Neutrophil (primary cell): ENCODE results near the gene ZGRF1.

Source experiments
- H3K27ac ChIP-seq: fragments of 200-600 bp; sonication (generic); 2 replicates; pipeline ENCODE4 v1.5.1; 2016; ENCODE audit warnings: mild to moderate bottlenecking, moderate library complexity
- H3K27me3 ChIP-seq: fragments of 200-600 bp; sonication (generic); 2 replicates; pipeline ENCODE4 v1.6.0; 2016; ENCODE audit warnings: mild to moderate bottlenecking
- H3K36me3 ChIP-seq: fragments of 200-600 bp; sonication (generic); 2 replicates; pipeline ENCODE4 v1.5.1; 2017
- H3K4me1 ChIP-seq, 2 experiments: fragments of 200-600 bp in 1 of 2; sonication (generic) in 1 of 2; 1 replicate in 1 of 2; 2 replicates in 1 of 2; pipeline versions ENCODE4 v1.5.1 to v1.6.1; 2013 to 2016; ENCODE audit warnings: low read depth in 1 of 2, low read length in 1 of 2, mild to moderate bottlenecking in 1 of 2, moderate library complexity in 1 of 2; ENCODE audit not compliant: control insufficient read depth in 1 of 2, insufficient read depth in 1 of 2
- H3K4me3 ChIP-seq, 2 experiments: fragments of 200-600 bp in 1 of 2; sonication (generic) in 1 of 2; 1 replicate in 1 of 2; 2 replicates in 1 of 2; pipeline ENCODE4 v1.5.1; 2013 to 2016; ENCODE audit warnings: low read depth in 1 of 2, low read length in 1 of 2, mild to moderate bottlenecking in 1 of 2, moderate library complexity in 1 of 2
- H3K9me3 ChIP-seq: fragments of 200-600 bp; sonication (generic); 2 replicates; pipeline ENCODE4 v1.5.1; 2016
- TF ChIP-seq, protein P1 (sequence below): fragments of 200-600 bp; sonication (generic); IDR thresholded peaks from 2 replicates; pipeline ENCODE4 v1.5.1; 2016; ENCODE audit warnings: antibody characterized with exemption

The ZGRF1 gene

DNA sequence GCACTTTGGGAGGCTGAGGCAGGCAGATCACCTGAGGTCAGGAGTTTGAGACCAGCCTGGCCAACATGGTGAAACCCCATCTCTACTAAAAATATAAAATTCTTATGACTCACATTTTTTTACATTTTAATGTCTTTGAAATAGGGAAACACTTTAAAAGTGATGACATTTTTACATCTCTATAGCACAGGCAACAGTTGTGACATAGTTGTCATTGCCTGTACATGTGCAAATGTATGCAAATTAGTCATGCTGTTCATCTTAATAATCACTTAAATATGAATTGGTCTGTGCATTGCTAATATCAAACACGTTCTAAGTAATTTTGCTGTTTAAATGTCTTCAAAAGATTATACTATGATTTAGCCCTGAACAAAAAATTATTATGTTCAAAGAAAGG lies 41.7 kb downstream of the ZGRF1 start:
- H3K27me3 ChIP-seq = no peaks in the 10 kb centered on the region
- H3K36me3 ChIP-seq = no peaks in the 10 kb centered on the region
- no peaks in the 10 kb centered on the region for H3K4me1 ChIP-seq
- H3K4me3 ChIP-seq = no peak overlapping the region
- H3K9me3 ChIP-seq = no peaks in the 10 kb centered on the region
- H3K27ac ChIP-seq = no peak overlapping the region
- TF ChIP-seq, protein P1, sequence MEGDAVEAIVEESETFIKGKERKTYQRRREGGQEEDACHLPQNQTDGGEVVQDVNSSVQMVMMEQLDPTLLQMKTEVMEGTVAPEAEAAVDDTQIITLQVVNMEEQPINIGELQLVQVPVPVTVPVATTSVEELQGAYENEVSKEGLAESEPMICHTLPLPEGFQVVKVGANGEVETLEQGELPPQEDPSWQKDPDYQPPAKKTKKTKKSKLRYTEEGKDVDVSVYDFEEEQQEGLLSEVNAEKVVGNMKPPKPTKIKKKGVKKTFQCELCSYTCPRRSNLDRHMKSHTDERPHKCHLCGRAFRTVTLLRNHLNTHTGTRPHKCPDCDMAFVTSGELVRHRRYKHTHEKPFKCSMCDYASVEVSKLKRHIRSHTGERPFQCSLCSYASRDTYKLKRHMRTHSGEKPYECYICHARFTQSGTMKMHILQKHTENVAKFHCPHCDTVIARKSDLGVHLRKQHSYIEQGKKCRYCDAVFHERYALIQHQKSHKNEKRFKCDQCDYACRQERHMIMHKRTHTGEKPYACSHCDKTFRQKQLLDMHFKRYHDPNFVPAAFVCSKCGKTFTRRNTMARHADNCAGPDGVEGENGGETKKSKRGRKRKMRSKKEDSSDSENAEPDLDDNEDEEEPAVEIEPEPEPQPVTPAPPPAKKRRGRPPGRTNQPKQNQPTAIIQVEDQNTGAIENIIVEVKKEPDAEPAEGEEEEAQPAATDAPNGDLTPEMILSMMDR = no peak

DNA sequence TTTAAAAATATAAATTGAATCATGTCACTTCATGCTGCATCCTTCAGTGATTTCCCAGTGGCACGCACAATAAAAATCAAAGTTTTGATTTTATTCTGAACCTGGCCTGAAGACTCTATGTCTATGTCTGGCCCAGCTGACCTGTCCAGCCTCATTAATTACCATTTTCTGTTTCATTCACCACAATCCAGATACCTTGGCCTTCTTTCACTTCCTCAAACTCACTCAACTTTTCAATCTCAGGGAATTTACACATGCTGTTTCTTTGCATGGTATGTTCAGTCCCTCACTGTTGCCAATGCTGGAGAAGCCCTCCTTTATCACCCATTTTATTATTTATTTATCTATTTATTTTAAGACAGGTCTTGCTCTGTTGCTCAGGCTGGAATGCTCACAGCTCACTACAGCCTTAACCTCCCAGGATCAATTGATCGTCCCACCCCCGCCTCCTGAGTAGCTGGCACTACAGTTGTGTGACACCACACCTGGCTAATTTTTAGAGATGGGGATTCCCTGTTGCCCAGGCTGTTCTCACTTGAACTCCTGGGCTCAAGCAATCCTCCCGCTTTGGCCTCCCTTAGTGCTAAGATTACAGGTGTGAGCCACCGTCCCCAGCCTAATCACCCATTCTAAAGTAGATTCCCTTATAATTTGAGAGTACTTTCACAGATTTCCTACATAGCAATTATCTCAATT lies 43.1 kb downstream of the ZGRF1 start:
- H3K27me3 ChIP-seq = no peaks in the 10 kb centered on the region
- H3K27ac ChIP-seq = no peak overlapping the region
- H3K36me3 ChIP-seq = no peaks in the 10 kb centered on the region
- TF ChIP-seq, protein P1 = no peak
- no peaks in the 10 kb centered on the region for H3K4me1 ChIP-seq
- H3K9me3 ChIP-seq = no peaks in the 10 kb centered on the region
- no peak overlapping the region for H3K4me3 ChIP-seq

DNA sequence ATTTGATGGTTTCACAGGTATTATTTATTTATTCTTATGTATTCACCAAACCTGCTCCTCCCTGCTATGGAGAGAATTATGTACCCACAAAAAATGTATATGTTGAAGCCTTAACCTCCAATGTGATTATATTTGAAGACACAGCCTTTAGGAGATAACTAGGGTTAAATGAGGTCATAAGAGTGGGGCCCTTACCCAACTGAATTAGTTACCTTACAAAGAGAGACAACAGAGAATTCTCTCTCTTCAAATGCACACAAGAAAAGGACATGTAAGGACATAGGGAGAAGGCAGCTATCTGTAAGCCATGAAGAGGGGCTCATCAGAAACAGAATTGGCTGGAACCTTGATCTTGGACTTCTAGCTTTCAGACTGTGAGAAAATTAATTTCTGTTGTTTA lies 44.0 kb downstream of the ZGRF1 start:
- Histone ChIP-seq H3K27me3 (no peaks in the 10 kb centered on the region), H3K9me3 (no peaks in the 10 kb centered on the region), H3K4me3 (no peak overlapping the region), H3K4me1 (no peaks in the 10 kb centered on the region), H3K36me3 (no peaks in the 10 kb centered on the region), H3K27ac (no peak overlapping the region)
- TF ChIP-seq, protein P1 = no peak

DNA sequence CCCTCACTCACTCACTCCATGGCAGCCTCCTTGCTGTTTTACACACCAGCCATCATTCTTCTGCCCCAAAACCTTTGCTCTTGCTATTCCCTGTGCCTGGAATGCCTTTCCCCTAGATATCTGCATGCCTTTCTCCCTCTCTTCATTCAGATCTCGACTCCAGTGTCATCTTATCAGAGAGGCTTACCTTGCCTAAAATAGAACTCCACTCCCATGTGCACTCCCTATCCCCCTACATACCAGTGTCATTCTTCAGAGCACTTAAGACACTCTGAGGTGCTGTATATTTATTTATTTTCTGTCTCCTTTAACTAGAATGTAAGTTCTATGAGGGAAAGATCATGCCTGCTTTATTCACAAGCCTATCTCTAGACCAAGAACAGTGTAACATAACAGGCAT lies 45.1 kb downstream of the ZGRF1 start:
- Histone ChIP-seq H3K27ac (no peak overlapping the region), H3K4me1 (no peaks in the 10 kb centered on the region), H3K27me3 (no peaks in the 10 kb centered on the region), H3K4me3 (no peak overlapping the region), H3K9me3 (no peaks in the 10 kb centered on the region), H3K36me3 (peaks cover 8% of the 10 kb centered on the region)
- TF ChIP-seq, protein P1 = no peak

DNA sequence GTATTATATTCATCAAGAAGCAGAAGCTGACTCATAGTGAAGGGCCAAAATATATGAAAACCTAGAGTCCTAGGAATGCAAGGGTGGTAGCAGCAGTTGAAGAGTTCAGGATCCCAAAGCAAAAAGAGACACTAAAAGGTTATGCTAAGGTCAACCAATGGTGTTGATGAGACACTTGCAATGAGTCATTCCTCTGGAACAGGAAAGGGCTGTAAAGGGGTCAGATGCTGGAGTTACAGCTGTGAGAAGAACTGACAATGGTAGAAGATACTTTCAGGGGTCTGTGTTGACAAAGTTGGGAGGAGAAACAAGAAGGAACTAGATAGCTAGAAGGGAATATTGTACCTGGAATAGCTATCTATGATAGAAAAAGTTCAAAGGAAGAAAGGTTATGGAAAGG lies 47.5 kb downstream of the ZGRF1 start:
- H3K4me3 ChIP-seq = no peak overlapping the region
- no peaks in the 10 kb centered on the region for H3K27me3 ChIP-seq
- no peaks in the 10 kb centered on the region for H3K9me3 ChIP-seq
- H3K4me1 ChIP-seq = no peaks in the 10 kb centered on the region
- TF ChIP-seq, protein P1 = no peak
- no peak overlapping the region for H3K27ac ChIP-seq
- peaks cover 16% of the 10 kb centered on the region for H3K36me3 ChIP-seq
